HG03196 (cell line): ENCODE measurements around the gene ILDR1.

Experiments
- ATAC-seq: cut with Tn5 transposase; IDR thresholded peaks from one replicate; pipeline ENCODE4 v1.9.1; 2021; ENCODE audit not compliant: unreplicated experiment

The ILDR1 gene

DNA sequence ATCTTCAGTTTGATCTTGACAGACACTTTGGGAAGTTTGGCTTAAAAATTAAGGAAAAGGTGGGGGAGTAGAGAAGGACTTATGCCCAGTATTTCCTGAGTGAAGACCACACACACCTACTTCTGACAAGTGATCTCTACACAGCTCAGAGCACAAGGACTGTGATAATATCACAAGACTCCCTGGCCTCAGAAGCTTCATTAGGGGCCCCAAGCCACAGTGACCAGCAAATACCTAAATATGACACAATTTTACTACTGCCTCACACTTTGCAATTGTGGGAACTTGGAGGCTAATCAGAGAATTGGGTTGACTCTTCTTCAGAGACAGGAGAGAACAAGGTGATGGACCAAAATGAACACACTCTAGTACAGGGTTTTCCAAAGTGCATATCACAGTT, 2.6 kb downstream of the ILDR1 start:
- no peak for ATAC-seq

DNA sequence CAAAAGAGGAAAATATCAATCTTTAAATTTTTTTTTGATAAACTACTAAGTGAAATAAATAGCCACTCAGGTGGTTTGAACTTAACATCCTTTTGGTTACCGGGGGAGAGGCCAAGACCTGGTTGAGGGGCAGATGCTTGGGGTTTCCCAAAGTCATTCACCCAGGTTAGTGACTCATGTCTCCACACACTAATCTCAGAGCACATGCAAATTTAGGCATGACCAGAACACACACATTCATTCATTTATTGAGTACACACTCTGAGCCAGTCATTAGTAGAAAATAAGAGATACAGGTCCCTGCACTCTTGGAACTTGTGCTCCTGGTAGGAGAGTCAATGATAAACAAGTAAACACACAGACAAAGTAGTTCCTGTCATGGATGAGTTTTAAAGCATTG, 7.3 kb downstream of the ILDR1 start:
- peak; percentile 82 for ATAC-seq

DNA sequence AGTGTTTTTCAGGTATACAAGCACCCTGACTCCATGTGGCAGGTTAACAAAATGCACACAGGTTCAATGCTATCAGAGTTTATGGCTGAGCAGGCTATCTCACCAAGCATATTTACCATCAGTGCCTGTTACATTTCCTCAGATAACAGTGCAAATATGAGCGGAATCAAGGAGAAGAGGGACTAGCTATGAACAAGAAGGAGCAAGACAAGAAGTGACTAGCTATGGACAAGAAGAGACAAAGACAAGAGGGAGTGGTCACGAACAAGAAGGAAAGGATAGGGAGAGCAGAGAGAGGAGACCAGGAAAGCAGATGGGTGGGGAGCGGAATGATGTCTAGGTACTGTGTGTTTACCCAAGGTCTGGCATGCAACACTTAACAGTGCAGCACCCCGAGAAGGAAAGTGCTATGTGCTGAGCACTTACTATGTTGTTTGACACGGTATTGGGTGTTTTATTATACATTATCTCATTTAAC, 8.6 kb downstream of the ILDR1 start:
- no peak for ATAC-seq

DNA sequence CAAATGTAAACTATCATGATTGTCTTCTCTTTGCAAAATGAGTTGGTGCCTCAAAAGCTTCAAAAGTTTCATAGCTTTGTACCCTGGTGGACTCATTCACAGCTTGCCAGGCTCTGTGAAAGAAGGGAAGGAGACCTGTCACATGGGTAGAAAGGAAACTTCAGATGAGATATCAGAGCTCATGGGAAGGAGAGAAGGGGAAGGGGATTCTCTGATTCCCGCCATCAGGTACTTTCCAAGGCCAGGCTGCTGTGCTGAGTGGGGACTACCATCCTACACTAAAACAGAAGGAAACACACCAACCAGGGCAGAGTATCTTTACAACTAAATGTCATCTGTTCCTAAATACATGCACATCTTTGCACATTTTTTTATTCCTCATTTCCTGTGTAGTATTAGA, 9.2 kb downstream of the ILDR1 start:
- no peak for ATAC-seq

DNA sequence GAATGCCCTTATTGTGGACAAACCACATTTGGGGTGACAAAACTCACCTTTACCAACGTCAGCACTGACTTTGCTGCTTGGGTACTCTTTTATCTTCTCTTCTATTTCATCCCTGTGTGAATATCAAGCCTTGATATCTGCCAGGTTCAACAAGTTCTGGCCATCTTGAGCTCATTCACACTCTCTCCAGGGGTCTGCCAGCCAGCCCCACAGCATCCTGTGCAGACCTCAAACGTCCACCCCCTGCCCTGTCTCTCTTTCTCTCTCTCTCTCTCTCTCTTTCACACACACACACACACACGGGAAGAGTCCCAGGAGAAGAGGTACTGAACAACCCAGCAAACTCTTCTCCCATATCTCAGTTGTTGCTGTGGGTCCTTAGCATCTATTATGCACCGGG, 10.7 kb downstream of the ILDR1 start:
- ATAC-seq: no peak

DNA sequence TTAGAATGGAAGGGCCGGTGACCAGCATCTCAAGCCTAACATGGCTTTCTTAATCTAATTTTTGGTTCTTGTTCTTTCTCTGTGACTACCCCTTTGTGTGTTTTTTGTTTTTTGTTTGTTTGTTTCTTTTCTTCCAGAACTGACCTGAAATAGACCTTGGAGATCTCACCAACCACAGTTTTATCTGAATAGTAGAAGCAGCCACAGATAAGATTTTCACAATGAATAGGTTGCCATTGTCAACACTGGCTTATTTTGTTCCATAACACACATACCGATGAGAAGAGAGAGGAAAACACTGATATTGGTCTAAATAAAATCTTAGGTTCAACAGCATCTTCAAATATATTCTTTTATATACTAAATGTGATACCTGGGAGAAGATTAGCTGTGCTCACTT, 11.5 kb downstream of the ILDR1 start:
- no peak for ATAC-seq

DNA sequence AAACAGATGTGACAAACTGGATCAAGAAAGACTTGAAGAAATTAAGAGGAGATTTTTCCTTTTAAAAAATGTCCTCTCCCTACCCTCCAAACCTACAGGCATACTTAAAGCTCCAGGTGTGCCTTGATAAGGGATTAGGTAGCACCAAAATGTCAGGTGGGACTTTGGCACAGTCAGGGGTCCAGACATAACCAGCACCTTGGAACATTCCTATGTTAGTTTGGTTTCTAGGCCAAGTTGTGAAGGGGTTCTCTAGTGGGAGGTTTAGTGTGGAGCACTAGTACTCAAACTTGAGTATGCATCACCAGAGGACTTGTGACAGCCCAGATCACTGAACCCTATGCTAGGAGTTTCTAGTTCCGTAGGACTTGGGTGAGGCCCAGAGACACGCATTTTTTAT, 13.9 kb downstream of the ILDR1 start:
- ATAC-seq: no peak

DNA sequence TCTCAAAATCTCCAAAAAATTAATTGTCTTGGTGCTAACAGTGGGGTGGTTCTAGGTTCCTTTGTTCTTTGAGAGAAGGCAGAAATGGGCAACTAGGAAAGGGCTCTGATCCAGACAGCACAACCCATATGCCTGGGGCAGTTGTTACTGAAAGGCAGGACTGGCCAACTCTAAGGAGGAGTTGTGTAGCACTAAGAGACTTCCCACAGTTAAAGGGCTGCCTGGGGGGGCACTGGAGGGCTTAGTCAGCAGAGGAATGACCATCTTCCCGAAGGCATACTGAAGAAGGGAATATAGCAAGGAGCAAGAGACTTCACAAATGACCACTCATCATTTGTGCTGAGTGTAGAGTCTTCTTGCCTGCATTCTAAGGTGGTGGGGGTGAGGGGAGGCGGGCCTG, 15.8 kb downstream of the ILDR1 start:
- ATAC-seq: no peak

DNA sequence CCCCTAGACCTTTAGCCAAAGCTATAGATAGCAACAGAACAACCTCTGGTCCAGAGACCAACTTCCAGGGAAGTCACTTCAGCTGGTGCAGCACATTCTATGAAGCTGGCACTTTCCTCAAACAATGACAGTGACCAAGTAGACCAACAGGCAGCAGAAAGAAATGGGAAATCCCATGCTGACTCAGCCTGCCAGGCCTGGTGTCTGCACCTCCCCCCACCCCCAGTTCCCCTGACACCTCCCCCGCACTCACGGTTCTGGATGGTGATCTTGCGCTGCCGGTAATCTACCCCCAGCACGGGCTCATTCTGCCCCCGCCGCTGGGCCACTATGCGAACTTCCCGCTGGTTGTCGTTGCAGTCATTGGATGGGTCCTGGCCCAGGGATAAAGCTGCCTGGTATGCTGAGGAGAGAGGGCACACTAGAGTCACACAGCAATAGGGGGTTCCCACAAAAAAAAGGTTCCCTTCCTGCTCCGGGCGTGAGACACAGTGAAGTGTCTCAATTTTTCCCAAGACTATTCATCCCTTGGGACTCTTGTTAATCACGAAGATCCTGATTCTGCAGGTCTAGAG, 17.0 kb downstream of the ILDR1 start:
- peak; percentile 47 for ATAC-seq

DNA sequence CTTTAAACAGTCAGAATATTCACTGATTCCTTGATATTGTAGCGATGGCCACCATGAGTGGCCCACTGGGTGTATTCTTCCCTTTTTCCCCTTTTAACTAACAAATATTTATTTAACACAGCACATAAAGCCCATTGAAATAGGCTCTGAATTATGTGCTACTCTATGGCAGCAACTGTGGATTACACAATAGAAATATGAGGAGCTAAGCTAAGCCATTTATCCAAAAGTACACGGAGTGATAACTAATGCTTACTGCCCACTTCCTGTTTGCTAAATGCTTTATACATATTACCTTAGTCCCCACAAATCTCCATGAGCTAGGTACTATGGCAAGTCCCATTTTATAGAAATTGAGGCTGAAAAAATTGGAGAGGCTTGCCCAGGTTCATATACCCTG, 17.9 kb downstream of the ILDR1 start:
- ATAC-seq: no peak

DNA sequence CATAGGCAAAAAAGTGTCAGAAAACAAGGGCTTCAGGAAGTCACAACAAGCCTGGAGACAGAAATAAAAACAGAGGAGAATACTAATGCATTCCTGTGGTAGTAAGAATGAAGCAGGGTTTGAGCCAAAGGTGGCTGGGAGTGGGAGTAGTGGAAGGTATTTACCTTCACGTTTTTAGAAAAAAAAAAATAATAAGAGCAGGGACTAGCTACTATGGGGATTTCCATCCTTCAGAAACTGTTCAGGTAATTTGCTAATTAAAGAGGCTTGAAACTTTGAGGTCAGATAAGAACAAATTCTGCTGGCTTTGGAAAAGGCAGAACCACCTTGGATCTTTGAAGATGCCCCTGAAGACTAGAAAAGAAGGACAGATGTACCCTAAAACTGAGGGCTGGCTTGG, 18.4 kb downstream of the ILDR1 start:
- ATAC-seq: no peak

DNA sequence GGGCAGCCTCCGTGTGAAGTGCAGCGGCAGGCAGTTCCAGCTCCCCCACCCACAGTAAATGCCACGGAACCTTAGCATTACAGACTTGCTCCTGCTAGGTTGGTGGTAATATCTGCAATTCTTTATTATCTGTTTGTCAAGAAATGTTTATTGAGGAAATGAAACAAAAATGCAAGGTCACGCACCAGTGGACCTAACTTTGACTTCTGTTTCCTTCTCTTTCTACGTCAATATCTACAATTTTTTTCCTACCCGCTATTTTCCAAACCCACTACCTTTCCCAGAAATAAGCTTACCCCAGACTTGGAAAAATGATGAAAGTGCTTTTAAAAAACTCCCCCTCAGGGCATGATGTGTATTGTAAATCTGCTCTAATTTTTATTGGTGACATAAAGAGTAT, 18.9 kb downstream of the ILDR1 start:
- ATAC-seq: no peak

DNA sequence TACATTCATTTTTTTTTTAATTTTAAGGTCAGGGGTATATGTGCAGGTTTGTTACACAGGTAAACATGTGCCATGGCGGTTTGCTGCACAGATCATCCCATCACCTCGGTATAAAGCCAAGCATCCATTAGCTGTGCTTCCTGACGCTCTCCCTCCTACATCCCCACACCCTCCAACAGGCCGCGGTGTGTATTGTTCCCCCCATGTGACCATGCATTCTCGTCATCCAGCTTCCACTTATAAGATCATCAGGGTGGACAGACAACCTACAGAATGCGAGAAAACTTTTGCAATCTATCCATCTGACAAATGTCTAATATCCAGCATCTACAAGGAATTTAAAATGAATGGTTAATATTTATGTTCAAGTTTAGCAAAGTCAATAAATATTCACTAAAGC, 19.4 kb downstream of the ILDR1 start:
- ATAC-seq: no peak

DNA sequence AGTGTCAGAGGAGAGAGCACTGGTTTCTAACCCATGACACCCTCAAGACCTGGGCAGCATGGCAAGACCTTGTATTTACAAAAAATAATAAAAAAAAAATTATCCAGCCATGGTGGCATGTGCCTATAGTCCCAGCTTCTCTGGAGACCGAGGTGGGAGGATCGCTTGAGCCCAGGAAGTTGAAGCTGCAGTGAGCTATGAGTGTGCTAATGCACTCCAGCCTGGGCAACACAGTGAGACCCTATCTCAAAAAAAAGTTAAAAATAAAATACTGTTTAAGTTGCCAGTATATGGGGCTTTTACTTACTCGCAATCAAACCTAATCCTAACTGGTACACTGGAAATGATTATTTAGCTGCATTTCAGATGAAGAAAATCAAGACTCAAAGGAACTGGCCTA, 20.2 kb downstream of the ILDR1 start:
- ATAC-seq: no peak

DNA sequence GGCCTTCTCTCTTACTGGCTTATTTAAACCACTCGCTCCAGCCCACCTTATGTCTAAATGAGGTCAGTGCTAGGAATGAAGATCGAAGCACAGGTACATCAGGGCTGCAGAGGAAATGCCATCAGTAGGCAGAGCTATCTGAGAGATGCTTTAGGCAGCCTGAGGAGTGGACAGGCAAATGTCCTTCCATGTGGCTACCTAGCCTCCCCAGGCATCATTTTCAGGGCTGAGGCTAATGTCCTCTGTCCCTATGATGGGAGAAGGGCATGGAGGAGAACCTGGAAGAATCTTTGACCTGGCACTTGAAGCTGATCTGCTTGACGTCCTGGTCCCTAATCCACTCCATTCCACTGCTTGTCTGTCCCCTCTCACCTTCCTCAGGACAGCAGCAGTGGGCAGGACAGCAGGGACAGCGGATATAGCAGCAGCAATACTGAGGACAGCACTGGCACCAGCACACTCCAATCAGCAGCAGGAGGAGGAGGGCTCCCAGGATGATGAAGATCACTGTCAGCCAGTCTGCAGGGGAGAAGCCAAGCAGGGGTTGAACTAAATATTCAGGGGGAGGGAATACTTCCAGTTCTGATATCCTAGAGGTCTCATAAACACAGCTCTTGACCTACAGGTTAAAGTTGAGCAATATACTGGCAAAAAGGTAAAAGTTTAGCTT, 21.0 kb downstream of the ILDR1 start:
- no peak for ATAC-seq

DNA sequence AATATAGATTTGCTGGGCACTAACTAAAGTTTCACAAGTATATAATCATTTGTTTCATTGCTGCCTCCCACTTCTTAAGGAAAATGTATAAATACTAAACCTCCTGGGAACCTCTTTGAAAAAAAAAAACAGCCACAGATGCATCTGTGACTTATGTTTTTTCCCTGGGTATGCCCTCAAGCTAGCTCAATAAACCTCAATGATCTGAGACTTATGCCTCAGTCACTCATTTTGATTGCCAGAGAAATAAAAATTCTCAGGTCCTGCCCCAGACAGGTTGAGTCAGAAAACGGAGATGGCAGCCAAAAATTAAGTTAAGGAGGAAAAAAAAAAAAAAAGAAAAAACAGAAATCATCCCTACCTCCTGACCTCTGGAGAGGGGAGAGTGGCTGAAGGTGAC, 22.1 kb downstream of the ILDR1 start:
- no peak for ATAC-seq

DNA sequence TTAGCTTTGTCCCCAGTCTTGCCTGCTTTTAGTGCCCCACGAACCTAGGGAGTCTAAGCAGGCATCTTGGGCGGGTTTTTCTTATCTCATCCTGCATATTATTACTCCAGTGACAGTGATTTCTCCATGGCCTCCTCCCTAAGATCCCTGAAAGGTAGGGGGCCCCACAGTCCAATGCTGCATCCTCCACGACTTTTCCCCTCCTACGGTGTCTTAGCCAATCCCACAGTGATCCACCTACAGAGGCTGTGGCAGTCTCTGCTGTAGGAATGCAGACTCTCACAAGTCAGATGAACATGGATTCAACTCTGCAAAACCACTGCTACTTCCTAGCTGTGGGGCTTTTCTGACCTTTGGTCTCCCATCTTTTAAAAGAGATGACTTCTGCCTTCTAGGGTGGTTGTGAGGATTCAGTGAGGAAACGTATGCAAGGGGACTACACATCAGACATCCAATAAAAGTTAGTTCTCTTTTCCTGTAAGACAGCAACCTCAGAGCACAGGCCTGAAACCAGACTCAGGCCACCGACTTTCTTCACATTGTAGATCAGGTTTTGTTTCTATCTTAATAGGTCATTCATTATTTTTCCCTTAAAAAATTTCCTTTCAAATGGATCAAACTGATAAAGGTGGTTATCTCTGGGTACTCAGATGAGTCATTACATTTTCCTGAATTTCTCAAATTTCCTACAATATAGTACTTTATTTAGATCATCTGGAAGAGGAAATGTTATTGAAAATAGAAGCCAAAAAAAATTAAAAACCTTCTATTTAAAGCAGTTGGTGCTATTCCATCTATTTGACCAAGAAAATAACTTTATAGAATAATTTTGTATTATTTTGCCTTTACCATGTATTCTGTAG, 23.2 kb downstream of the ILDR1 start:
- ATAC-seq: no peak

DNA sequence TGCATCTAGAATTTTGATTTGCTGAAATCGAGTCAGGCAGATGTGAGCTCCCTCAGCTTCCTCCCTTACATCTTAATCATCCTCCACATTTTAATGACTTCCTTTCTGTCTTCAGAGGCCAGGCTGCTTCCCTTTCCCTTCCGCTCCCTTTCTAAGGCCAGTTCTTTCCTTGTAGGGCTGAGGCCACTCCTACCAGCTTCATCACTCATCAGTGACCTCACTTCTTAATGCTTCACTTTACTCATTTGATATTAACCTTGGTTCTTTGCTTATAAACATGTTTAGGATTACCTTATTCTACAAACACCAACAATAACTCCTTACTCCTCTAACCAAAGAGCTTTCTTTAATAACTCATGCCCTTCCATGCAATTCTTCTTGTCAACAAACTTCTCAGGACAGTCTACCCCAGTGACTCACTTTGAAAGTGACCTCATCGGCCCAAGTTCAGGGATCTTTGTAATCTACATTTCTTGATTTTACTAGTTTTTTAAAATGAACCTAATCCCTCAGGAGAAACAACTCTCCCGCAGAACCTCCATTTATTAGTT, 23.9 kb downstream of the ILDR1 start:
- ATAC-seq: no peak

DNA sequence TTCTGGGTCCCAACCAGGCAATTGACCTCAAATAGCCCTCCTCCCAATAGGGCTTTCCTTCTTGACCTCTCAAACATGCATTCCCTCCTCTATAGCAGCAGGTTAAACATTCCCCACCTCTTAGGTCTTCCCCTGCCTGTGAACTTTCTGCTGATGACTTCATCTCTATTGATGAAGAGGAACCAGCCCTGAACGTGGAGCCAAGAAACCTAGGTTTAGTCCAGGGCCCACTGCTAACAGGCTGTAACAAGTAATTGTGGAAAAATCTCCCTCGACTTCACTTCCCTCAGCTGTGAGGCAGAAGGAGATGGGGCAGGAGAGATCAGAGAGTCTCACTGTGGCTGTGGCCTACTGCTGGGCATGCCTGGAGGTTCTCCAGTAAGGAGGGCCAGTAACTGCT, 24.7 kb downstream of the ILDR1 start:
- ATAC-seq: peak; percentile 27

DNA sequence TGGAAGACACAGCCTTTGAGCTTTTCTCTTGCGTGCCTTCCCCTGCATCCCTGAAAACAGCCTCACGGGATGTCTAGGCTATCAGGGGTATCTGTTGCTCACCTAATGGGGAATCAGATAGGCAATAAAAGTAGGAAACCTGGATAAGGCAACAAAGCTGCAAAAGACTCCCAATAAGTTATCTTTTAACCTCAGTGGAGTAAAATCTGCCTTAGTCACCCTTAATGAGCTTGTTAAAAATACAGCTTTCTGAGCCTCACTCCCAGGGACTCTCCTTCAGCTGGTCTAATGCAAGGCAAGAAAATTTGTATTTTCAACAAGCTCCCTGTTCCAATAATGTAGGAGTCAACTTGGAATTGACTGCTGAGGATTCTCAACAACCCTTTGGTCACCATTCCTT, 25.6 kb downstream of the ILDR1 start:
- ATAC-seq: no peak

DNA sequence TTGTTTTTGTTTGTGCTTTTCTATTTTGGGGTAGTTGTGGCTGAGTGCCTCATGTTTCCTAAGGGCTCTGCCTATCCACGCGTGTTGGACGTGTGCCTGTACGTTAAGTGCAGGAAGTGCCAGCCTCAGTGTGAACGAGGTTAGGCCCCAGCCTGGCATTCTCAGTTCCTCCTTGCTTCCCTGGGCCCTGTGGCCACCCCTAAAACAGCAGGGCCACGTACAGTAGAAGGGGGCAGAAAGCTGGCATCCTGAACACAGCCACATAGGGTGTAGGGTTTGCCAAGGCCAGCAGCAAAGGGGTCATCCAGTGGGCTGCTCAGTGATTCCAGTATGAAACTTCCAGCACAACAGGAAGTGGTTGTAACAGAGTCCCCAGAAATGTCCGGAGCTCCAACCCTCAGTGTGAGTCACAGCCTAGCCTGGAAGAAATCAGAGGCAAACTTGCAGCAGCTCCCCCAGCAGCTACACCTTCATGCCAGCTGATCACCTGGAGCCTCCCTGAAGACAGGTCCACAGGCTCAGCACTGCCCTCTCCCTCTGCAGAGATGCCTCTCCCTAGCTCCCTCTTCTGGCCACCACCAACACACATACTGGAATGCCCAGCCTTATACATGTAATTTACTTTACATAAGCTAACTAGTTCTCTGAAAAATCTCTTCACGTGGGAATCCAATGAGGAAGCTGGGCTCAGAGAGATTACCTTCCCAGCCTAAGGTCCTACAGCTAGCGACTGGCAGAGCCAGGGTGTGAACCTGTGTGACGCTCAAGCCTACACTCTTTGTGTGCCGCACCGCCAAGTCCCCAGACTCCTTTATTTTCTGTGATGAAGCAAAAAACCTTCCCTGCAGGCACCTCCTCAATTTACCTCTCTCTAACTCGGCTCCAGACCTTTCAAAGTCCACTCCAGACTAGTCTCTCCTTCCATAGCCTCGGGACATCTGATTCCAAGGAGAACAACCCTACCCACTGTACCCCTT, 26.6 kb downstream of the ILDR1 start:
- ATAC-seq: peak; percentile 33
